ENCODE results near the gene UBR2. TPM values are rescaled to one million over a fixed set of nuclear protein-coding genes. Genes with fewer than 3 reads are reported as not detected.

The UBR2 gene
- total RNA-seq, 2 donors from 2014 or later = 18.6 to 27.8 TPM

GRCh38 chr6:42692137-42692911, 128.5 kb downstream of the UBR2 start:
- H3K9me3 ChIP-seq = no peaks in the 10 kb centered on the region
- H3K27me3 ChIP-seq = no peaks in the 10 kb centered on the region
- H3K36me3 ChIP-seq = peaks cover 62% of the 10 kb centered on the region
- no peak for TF ChIP-seq CTCF (IDR thresholded peaks at IDR 0.05)
- peak; percentile 54 for DNase-seq (ENCODE audit: low spot score)
- H3K27ac ChIP-seq = peak overlapping the region; percentile 33 to 34
- H3K4me1 ChIP-seq = peaks cover 0 to 25% of the 10 kb centered on the region in 2 donors
- H3K4me3 ChIP-seq = no peak overlapping the region

- DNase-seq (ENCODE audit: low spot score) = peak; percentile 16
- no peak for TF ChIP-seq CTCF (IDR thresholded peaks at IDR 0.05)
- H3K36me3 ChIP-seq = peaks cover 48% of the 10 kb centered on the region
- H3K4me1 ChIP-seq = peaks cover 0 to 25% of the 10 kb centered on the region in 2 donors
- H3K4me3 ChIP-seq = no peak overlapping the region
- peak overlapping the region; percentile 14 to 22 for H3K27ac ChIP-seq
- H3K27me3 ChIP-seq = no peaks in the 10 kb centered on the region
- H3K9me3 ChIP-seq = no peaks in the 10 kb centered on the region
Measured at GRCh38 chr6:42693725-42694323, 130.0 kb downstream of the UBR2 start.

GRCh38 chr6:42694586-42694985, 130.8 kb downstream of the UBR2 start:
- DNase-seq (ENCODE audit: low spot score) = no peak
- Histone ChIP-seq H3K27ac (peak overlapping the region; percentile 14 to 22), H3K4me1 (peaks cover 0 to 25% of the 10 kb centered on the region in 2 donors), H3K4me3 (no peak overlapping the region), H3K27me3 (no peaks in the 10 kb centered on the region), H3K36me3 (peaks cover 40% of the 10 kb centered on the region), H3K9me3 (no peaks in the 10 kb centered on the region)
- no peak for TF ChIP-seq CTCF (IDR thresholded peaks at IDR 0.05)

GRCh38 chr6:42696526-42697267, 132.9 kb downstream of the UBR2 start:
- no peak overlapping the region for H3K4me3 ChIP-seq
- peaks cover 0 to 19% of the 10 kb centered on the region in 2 donors for H3K4me1 ChIP-seq
- H3K36me3 ChIP-seq = peaks cover 20% of the 10 kb centered on the region
- DNase-seq (ENCODE audit: low spot score) = no peak
- TF ChIP-seq CTCF (IDR thresholded peaks at IDR 0.05) = no peak
- no peaks in the 10 kb centered on the region for H3K27me3 ChIP-seq
- H3K9me3 ChIP-seq = no peaks in the 10 kb centered on the region
- H3K27ac ChIP-seq = peak overlapping the region in 1 of 2 donors; percentile 7

- Histone ChIP-seq H3K36me3 (peaks cover 18% of the 10 kb centered on the region), H3K27ac (no peak overlapping the region), H3K27me3 (no peaks in the 10 kb centered on the region), H3K4me1 (peaks cover 0 to 19% of the 10 kb centered on the region in 2 donors), H3K9me3 (no peaks in the 10 kb centered on the region), H3K4me3 (no peak overlapping the region)
- no peak for TF ChIP-seq CTCF (IDR thresholded peaks at IDR 0.05)
- DNase-seq (ENCODE audit: low spot score) = no peak
Measured at GRCh38 chr6:42697268-42697655, 133.4 kb downstream of the UBR2 start.

Data from right atrium auricular region (tissue), 2 donors.